ENCODE results near the gene SRPRB. TPM values are rescaled to one million over a fixed set of nuclear protein-coding genes. Genes with fewer than 3 reads are reported as not detected.

Gene SRPRB
- total and polyA plus RNA-seq, 9 of the 15 experiments (the other 6 are each of a cell fraction or from before 2014, with no cell fraction given) = 29.5 to 66.0 (median 41.4) TPM

DNA sequence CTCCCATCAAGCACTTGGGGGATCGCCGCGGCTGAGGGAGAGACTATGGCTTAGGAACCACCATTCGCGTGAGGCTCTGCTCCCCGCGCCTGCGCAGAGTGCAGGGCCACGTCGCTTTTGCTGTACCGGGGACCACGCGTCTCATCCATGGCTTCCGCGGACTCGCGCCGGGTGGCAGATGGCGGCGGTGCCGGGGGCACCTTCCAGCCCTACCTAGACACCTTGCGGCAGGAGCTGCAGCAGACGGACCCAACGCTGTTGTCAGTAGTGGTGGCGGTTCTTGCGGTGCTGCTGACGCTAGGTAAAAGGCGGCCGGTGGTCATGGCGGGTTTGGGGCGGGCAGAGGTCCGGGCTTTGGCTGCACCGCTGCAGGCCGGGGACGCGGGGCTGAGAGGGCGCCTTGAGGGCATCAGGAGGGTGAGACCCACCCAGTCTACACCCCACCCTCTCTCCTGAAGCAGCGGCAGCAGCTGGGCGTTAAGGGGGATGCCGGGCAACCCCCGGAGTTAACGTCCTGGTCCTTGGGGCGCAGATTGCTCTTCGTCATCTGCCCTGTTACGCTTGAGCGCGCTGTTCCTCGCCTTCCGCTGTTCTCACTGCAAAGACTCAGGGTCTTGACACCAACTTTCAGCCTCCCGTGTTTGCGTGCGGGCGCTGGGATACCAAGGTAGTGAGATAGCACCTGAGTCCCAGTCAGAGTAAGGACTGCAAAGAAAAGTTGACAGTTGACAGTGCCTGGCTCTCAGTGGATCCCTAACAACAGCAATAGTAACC is at the start of gene SRPRB (continued):
- TF ChIP-seq CREB1 (IDR thresholded peaks at IDR 0.05) (peak; percentile 70), CREB1 (CRISPR knock-in tag; IDR thresholded peaks at IDR 0.05) (0 out of 2 replicates have a peak, but pooled peaks have one; percentile 60), TAF9B (IDR thresholded peaks at IDR 0.05; ENCODE audit: partially characterized antibody) (peak; percentile 57), E2F3 (CRISPR knock-in tag; IDR thresholded peaks at IDR 0.05) (peak; percentile 25; the same call in 1 of the 2 replicates), RBBP5 (IDR thresholded peaks at IDR 0.05; ENCODE audit: borderline replicate concordance, insufficient read depth, low read length, poor library complexity, severe bottlenecking) (peak; percentile 89), ZNF551 (CRISPR knock-in tag; IDR thresholded peaks at IDR 0.05) (no peak), HOXB6 (CRISPR knock-in tag; IDR thresholded peaks at IDR 0.05; ENCODE audit: borderline replicate concordance) (no peak), PML (IDR thresholded peaks at IDR 0.05; ENCODE audit: low read length) (peak; percentile 39; the same call in 1 of the 2 replicates), NFIC (IDR thresholded peaks at IDR 0.05) (0 out of 2 replicates have a peak, but pooled peaks have one; percentile 25), MYNN (IDR thresholded peaks at IDR 0.05) (no peak), MYNN (CRISPR knock-in tag; IDR thresholded peaks at IDR 0.05) (no peak), KDM4B (IDR thresholded peaks at IDR 0.05; ENCODE audit: borderline replicate concordance in 2 of 2, low read depth in 1 of 2) (peak in 1 of 2 experiments; percentile 62; a peak in 1 of 4 replicates), SAP30 (IDR thresholded peaks at IDR 0.05; ENCODE audit: borderline replicate concordance, insufficient read depth, low read depth, low read length, poor library complexity, severe bottlenecking) (peak; percentile 88)
- TF ChIP-seq, protein P1, sequence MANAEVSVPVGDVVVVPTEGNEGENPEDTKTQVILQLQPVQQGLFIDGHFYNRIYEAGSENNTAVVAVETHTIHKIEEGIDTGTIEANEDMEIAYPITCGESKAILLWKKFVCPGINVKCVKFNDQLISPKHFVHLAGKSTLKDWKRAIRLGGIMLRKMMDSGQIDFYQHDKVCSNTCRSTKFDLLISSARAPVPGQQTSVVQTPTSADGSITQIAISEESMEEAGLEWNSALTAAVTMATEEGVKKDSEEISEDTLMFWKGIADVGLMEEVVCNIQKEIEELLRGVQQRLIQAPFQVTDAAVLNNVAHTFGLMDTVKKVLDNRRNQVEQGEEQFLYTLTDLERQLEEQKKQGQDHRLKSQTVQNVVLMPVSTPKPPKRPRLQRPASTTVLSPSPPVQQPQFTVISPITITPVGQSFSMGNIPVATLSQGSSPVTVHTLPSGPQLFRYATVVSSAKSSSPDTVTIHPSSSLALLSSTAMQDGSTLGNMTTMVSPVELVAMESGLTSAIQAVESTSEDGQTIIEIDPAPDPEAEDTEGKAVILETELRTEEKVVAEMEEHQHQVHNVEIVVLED (CRISPR knock-in tag; IDR thresholded peaks at IDR 0.05) = peak; percentile 46; the same call in 1 of the 2 replicates
- TF ChIP-seq, protein P2, sequence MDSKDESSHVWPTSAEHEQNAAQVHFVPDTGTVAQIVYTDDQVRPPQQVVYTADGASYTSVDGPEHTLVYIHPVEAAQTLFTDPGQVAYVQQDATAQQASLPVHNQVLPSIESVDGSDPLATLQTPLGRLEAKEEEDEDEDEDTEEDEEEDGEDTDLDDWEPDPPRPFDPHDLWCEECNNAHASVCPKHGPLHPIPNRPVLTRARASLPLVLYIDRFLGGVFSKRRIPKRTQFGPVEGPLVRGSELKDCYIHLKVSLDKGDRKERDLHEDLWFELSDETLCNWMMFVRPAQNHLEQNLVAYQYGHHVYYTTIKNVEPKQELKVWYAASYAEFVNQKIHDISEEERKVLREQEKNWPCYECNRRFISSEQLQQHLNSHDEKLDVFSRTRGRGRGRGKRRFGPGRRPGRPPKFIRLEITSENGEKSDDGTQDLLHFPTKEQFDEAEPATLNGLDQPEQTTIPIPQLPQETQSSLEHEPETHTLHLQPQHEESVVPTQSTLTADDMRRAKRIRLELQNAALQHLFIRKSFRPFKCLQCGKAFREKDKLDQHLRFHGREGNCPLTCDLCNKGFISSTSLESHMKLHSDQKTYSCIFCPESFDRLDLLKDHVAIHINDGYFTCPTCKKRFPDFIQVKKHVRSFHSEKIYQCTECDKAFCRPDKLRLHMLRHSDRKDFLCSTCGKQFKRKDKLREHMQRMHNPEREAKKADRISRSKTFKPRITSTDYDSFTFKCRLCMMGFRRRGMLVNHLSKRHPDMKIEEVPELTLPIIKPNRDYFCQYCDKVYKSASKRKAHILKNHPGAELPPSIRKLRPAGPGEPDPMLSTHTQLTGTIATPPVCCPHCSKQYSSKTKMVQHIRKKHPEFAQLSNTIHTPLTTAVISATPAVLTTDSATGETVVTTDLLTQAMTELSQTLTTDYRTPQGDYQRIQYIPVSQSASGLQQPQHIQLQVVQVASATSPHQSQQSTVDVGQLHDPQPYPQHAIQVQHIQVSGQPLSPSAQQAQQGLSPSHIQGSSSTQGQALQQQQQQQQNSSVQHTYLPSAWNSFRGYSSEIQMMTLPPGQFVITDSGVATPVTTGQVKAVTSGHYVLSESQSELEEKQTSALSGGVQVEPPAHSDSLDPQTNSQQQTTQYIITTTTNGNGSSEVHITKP (IDR thresholded peaks at IDR 0.05; ENCODE audit: partially characterized antibody) = peak; percentile 20
- TF ChIP-seq, protein P3, sequence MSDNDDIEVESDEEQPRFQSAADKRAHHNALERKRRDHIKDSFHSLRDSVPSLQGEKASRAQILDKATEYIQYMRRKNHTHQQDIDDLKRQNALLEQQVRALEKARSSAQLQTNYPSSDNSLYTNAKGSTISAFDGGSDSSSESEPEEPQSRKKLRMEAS (CRISPR knock-in tag; IDR thresholded peaks at IDR 0.05) = peak; percentile 86
- TF ChIP-seq, protein P4, sequence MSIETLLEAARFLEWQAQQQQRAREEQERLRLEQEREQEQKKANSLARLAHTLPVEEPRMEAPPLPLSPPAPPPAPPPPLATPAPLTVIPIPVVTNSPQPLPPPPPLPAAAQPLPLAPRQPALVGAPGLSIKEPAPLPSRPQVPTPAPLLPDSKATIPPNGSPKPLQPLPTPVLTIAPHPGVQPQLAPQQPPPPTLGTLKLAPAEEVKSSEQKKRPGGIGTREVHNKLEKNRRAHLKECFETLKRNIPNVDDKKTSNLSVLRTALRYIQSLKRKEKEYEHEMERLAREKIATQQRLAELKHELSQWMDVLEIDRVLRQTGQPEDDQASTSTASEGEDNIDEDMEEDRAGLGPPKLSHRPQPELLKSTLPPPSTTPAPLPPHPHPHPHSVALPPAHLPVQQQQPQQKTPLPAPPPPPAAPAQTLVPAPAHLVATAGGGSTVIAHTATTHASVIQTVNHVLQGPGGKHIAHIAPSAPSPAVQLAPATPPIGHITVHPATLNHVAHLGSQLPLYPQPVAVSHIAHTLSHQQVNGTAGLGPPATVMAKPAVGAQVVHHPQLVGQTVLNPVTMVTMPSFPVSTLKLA (conservative IDR thresholded peaks at IDR 0.05) = peak; percentile 81 to 95
- TF ChIP-seq, protein P5, sequence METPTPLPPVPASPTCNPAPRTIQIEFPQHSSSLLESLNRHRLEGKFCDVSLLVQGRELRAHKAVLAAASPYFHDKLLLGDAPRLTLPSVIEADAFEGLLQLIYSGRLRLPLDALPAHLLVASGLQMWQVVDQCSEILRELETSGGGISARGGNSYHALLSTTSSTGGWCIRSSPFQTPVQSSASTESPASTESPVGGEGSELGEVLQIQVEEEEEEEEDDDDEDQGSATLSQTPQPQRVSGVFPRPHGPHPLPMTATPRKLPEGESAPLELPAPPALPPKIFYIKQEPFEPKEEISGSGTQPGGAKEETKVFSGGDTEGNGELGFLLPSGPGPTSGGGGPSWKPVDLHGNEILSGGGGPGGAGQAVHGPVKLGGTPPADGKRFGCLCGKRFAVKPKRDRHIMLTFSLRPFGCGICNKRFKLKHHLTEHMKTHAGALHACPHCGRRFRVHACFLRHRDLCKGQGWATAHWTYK (CRISPR knock-in tag; IDR thresholded peaks at IDR 0.05) = 0 out of 2 replicates have a peak, but pooled peaks have one; percentile 21
